Measurements from ENCODE around the gene ETFDH.
"Not testable (repeated sequence)": the region's sequence is repeated elsewhere in the genome, so short reads cannot be mapped to it uniquely, and the experiment has no call there.

The ETFDH gene

GRCh38 chr4:158644760-158645159, 27.3 kb upstream of the ETFDH start:
- CTCF ChIA-PET: no interaction called here
- no peak for DNase-seq (ENCODE audit: low spot score)
- POLR2A ChIA-PET (ENCODE audit: low non-redundant PET): no interaction called here
- H3K27ac ChIP-seq: no peak overlapping the region
- TF ChIP-seq CTCF (conservative IDR thresholded peaks at IDR 0.05; ENCODE audit: low read depth): no peak

- no peak overlapping the region for H3K27ac ChIP-seq
- TF ChIP-seq CTCF (conservative IDR thresholded peaks at IDR 0.05; ENCODE audit: low read depth): no peak
- ChIA-PET POLR2A (ENCODE audit: low non-redundant PET) (no interaction called here), CTCF (interaction anchor here (0.7 kb wide), 1 partner anchor 395 kb away, joined by 3 read pairs; no protein-coding TSS in a partner anchor)
- DNase-seq (ENCODE audit: low spot score): no peak
These were observed 22.9 kb upstream of the ETFDH start for GRCh38 chr4:158649111-158649680.

GRCh38 chr4:158652920-158653319, 19.2 kb upstream of the ETFDH start:
- CTCF ChIA-PET: no interaction called here
- DNase-seq (ENCODE audit: low spot score): no peak
- POLR2A ChIA-PET (ENCODE audit: low non-redundant PET): no interaction called here
- no peak overlapping the region for H3K27ac ChIP-seq
- TF ChIP-seq CTCF (conservative IDR thresholded peaks at IDR 0.05; ENCODE audit: low read depth): no peak

GRCh38 chr4:158656439-158656838, 15.7 kb upstream of the ETFDH start:
- ChIA-PET POLR2A (ENCODE audit: low non-redundant PET) (no interaction called here), CTCF (no interaction called here)
- no peak for TF ChIP-seq CTCF (conservative IDR thresholded peaks at IDR 0.05; ENCODE audit: low read depth)
- DNase-seq (ENCODE audit: low spot score): no peak
- no peak overlapping the region for H3K27ac ChIP-seq

- POLR2A ChIA-PET (ENCODE audit: low non-redundant PET): no interaction called here
- no peak for DNase-seq (ENCODE audit: low spot score)
- no peak for TF ChIP-seq CTCF (conservative IDR thresholded peaks at IDR 0.05; ENCODE audit: low read depth)
- no peak overlapping the region for H3K27ac ChIP-seq
- CTCF ChIA-PET: interaction anchor here (0.6 kb wide), 1 partner anchor 176 kb away, joined by 3 read pairs; no protein-coding TSS in a partner anchor
These were observed 14.8 kb upstream of the ETFDH start for GRCh38 chr4:158657291-158657690.

GRCh38 chr4:158663255-158663654, 8.8 kb upstream of the ETFDH start:
- H3K27ac ChIP-seq; POLR2A ChIA-PET (ENCODE audit: low non-redundant PET); DNase-seq (ENCODE audit: low spot score); CTCF ChIA-PET: not testable (repeated sequence)

- H3K27ac ChIP-seq; CTCF ChIA-PET; DNase-seq (ENCODE audit: low spot score); POLR2A ChIA-PET (ENCODE audit: low non-redundant PET): not testable (repeated sequence)
These were observed 8.1 kb upstream of the ETFDH start for GRCh38 chr4:158663707-158664625.
